Mesothelial cell of epicardium (in vitro differentiated cells): ENCODE data around the gene STRADA. TPM values are rescaled to one million over a fixed set of nuclear protein-coding genes. Genes with fewer than 3 reads are reported as not detected.
"Not testable (repeated sequence)": the region's sequence is repeated elsewhere in the genome, so short reads cannot be mapped to it uniquely, and the experiment has no call there.

Source experiments
- DNase-seq, 2 experiments: peaks; one replicate each; pipeline ENCODE4 v3.0.0; 2021; ENCODE audit warnings: low spot score in 2 of 2; ENCODE audit not compliant: unreplicated experiment in 2 of 2
- H3K27ac Mint-ChIP-seq: 2 replicates; pipeline ENCODE4 v1.8.0; 2021; ENCODE audit warnings: mixed read lengths
- H3K27me3 Mint-ChIP-seq: 2 replicates; pipeline ENCODE4 v1.8.0; 2021; ENCODE audit warnings: low read depth, mixed read lengths
- H3K36me3 Mint-ChIP-seq: 2 replicates; pipeline ENCODE4 v1.8.0; 2021; ENCODE audit warnings: mixed read lengths
- H3K4me1 Mint-ChIP-seq: 2 replicates; pipeline ENCODE4 v1.8.0; 2021; ENCODE audit warnings: mixed read lengths
- H3K4me3 Mint-ChIP-seq: 2 replicates; pipeline ENCODE4 v1.8.0; 2021; ENCODE audit warnings: mild to moderate bottlenecking, moderate library complexity, mixed read lengths
- H3K9me3 Mint-ChIP-seq: 2 replicates; pipeline ENCODE4 v1.8.0; 2021; ENCODE audit warnings: mixed read lengths
- total RNA-seq: library from RNA; stranded (reverse); gene quantifications from 3 replicates; pipeline ENCODE4 v1.2.1, GENCODE V29; 2021
- TF ChIP-seq, protein P1 (sequence below): fragments of 200-600 bp; sonication (generic); IDR thresholded peaks from one replicate; pipeline ENCODE4 v1.5.0; 2021; ENCODE audit warnings: antibody characterized with exemption; ENCODE audit not compliant: unreplicated experiment

Gene STRADA
- total RNA-seq, 1 donor from 2014 or later = 62.9 TPM

DNA sequence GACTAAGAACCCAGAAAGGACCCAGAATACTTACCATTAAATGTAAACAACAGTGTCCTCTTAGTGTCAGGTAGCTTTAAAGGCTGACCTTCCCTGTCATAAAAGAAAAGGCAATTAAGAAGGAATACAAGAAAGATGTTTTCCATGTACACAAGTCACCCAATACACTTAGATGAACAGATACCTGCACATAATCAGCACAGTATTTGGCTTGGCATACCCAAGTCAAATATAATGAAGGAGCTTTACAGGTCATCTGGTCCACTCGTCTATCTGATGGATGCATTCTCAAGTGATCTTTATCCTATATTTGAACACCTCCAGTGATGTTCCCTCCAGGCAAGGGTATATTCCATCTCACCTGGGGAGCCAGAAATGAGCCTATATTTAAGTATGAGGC, 11.1 kb upstream of the STRADA start:
- H3K36me3 Mint-ChIP-seq = peaks cover 32% of the 10 kb centered on the region
- DNase-seq = no peak
- H3K4me1 Mint-ChIP-seq = no peaks in the 10 kb centered on the region
- no peak overlapping the region for H3K4me3 Mint-ChIP-seq
- no peaks in the 10 kb centered on the region for H3K9me3 Mint-ChIP-seq
- H3K27me3 Mint-ChIP-seq = no peaks in the 10 kb centered on the region
- TF ChIP-seq, protein P1, sequence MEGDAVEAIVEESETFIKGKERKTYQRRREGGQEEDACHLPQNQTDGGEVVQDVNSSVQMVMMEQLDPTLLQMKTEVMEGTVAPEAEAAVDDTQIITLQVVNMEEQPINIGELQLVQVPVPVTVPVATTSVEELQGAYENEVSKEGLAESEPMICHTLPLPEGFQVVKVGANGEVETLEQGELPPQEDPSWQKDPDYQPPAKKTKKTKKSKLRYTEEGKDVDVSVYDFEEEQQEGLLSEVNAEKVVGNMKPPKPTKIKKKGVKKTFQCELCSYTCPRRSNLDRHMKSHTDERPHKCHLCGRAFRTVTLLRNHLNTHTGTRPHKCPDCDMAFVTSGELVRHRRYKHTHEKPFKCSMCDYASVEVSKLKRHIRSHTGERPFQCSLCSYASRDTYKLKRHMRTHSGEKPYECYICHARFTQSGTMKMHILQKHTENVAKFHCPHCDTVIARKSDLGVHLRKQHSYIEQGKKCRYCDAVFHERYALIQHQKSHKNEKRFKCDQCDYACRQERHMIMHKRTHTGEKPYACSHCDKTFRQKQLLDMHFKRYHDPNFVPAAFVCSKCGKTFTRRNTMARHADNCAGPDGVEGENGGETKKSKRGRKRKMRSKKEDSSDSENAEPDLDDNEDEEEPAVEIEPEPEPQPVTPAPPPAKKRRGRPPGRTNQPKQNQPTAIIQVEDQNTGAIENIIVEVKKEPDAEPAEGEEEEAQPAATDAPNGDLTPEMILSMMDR = no peak
- no peak overlapping the region for H3K27ac Mint-ChIP-seq

DNA sequence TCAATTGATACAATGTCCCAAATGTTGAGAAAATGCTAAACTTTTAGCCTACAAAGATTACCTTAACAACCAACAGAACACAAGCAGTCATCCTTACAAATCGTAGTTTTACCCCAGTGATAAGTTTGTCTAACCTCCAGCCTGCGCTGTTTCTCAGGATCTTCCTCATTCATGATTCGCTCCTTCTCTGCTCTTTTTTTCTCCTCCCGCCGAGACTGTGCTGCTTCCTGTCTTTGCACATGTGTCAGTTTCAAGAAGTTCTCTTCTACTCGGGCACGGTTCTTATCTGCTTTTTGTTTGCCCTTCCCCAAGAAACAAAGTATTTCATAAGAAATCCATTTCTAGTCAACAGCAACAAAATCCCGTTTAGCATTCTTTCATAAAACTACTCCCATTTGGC, 10.2 kb upstream of the STRADA start:
- Mint-ChIP-seq H3K4me1 (no peaks in the 10 kb centered on the region), H3K27ac (no peak overlapping the region), H3K4me3 (no peak overlapping the region), H3K36me3 (peaks cover 33% of the 10 kb centered on the region), H3K27me3 (no peaks in the 10 kb centered on the region), H3K9me3 (no peaks in the 10 kb centered on the region)
- no peak for DNase-seq
- TF ChIP-seq, protein P1 = no peak

DNA sequence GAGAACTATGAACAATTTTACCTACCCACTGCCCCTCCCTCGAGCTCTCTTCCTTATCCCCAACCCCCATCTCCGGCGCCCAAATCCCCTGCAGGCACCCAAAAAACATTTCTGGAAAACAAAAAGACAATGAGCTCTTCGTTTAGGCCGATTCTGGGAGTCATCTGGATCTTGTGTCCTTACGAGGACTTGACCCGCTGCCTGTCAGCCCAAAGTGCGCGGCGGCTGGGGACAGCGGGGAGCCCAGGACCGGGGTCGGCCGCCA, 524 bp downstream of the STRADA start:
- Mint-ChIP-seq H3K4me3 (peak overlapping the region; percentile 92), H3K36me3 (peaks cover 2% of the 10 kb centered on the region), H3K27me3 (no peaks in the 10 kb centered on the region), H3K27ac (peak overlapping the region; percentile 96), H3K4me1 (peaks cover 13% of the 10 kb centered on the region), H3K9me3 (no peaks in the 10 kb centered on the region)
- TF ChIP-seq, protein P1 = no peak
- no peak for DNase-seq

DNA sequence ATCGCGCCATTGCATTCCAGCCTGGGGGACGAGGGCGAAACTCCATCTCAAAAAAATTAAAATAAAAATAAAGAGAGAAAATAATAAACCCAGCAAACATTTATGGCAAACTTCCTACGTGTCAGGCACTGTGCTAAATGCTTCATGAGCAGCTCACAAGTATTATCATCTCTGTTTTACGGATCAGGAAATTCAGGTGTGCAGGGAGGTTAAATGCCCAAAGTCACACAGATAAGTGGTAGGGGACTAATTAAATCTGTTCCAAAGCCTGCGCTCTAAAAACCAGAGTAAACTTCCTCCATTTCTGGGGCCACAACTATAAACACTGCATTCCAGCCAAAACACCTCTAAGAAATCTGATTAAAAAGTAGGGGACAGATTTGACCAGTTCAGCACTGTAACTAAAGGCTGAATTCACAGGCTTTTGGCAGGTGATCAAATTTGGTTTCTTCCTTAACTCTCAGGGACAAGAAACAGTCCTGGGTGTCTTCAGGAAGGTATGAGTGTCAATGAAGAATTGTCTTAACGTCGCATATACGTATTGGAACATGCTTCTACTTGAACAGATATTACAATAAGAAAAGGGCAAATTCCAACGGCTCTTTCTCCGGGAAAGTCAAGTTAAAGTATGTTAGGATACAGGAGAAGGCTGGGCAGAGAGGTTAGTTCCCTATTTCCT, 996 bp downstream of the STRADA start:
- peaks cover 2% of the 10 kb centered on the region for H3K36me3 Mint-ChIP-seq
- H3K4me1 Mint-ChIP-seq = peaks cover 13% of the 10 kb centered on the region
- H3K4me3 Mint-ChIP-seq = peak overlapping the region; percentile 92
- H3K27me3 Mint-ChIP-seq = no peaks in the 10 kb centered on the region
- DNase-seq = no peak
- TF ChIP-seq, protein P1 = no peak
- H3K27ac Mint-ChIP-seq = peak overlapping the region; percentile 96
- H3K9me3 Mint-ChIP-seq = no peaks in the 10 kb centered on the region

DNA sequence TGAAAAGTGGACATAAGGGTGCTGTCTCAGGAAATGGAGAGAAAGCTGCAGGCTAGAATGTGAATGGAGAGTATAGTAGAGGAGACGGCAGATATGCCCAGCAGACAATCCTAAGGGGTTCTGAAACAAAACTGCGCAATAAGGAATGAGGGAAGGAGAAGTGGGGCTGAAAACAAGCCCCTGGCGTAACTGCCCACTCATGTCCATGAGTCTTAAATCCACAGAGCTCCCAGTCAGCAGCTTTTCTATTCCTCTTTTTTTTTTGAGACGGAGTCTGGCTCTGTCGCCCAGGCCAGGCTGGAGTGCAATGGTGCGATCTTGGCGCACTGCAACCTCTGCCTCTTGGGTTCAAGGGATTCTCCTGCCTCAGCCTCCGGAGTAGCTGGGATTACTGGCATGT, 5.9 kb downstream of the STRADA start:
- TF ChIP-seq, protein P1 = no peak
- Mint-ChIP-seq H3K36me3 (peaks cover 2% of the 10 kb centered on the region), H3K9me3 (no peaks in the 10 kb centered on the region), H3K27ac (no peak overlapping the region), H3K4me1 (peaks cover 3% of the 10 kb centered on the region), H3K27me3 (no peaks in the 10 kb centered on the region), H3K4me3 (no peak overlapping the region)
- no peak for DNase-seq

DNA sequence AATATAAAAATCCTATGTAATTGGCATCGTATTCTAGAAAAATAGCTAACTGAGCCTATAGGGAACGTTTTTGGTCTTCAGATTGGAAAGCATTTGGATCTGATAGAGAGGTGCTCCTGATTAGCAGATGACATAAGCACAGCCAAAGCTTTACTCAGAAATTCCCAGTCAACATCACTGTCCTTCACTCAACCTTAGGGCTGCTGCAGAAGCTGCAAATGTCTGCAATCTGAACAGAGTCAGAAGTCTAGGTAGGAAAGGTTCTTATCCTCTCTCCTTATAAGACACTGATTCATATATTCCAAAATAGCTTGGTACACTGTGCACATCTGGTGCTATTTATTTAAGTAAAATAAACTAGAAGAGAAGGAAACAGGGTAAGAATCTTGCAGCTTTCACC, 19.2 kb downstream of the STRADA start:
- no peak overlapping the region for H3K4me3 Mint-ChIP-seq
- no peaks in the 10 kb centered on the region for H3K9me3 Mint-ChIP-seq
- peaks cover 10% of the 10 kb centered on the region for H3K36me3 Mint-ChIP-seq
- no peaks in the 10 kb centered on the region for H3K27me3 Mint-ChIP-seq
- TF ChIP-seq, protein P1 = no peak
- DNase-seq = no peak
- H3K4me1 Mint-ChIP-seq = no peaks in the 10 kb centered on the region
- H3K27ac Mint-ChIP-seq = no peak overlapping the region

DNA sequence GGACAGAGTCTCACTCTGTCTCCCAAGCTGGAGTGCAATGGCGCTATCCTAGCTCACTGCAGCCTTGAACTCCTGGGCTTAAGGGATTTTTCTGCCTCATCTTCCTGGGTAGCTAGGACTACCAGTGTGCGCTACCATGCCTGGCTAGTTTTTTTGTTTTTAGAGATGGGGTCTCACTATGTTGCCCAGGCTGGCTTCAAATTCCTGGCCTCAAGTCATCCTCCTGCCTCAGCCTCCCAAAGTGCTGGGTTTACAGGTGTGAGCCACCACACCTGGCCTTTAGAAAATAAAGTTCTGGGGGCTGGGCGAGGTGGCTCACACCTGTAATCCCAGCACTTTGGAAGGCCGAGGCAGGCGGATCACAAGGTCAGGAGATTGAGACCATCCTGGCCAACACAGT, 21.4 kb downstream of the STRADA start:
- not testable (repeated sequence) for H3K4me3 Mint-ChIP-seq, H3K36me3 Mint-ChIP-seq, H3K27me3 Mint-ChIP-seq, DNase-seq, H3K4me1 Mint-ChIP-seq, H3K9me3 Mint-ChIP-seq, H3K27ac Mint-ChIP-seq
